Activated CD8-positive, alpha-beta T cell treated with anti-CD3 and anti-CD28 coated beads, Interleukin-2, amount 10 ng/mL, durations not matched to agents 7 days and 5 days (primary cell): ENCODE results near the gene TBX15. TPM values are rescaled to one million over a fixed set of nuclear protein-coding genes. Genes with fewer than 3 reads are reported as not detected.

Experiments
- ATAC-seq: fragments of 150-1000 bp; cut with Tn5 transposase; one replicate; pipeline ENCODE4 v1.10.0; 2021; ENCODE audit warnings: moderate library complexity
- CTCF ChIA-PET: fragments of 350-600 bp; sonication (Branson Sonifier 250); formaldehyde crosslinking; loops from one replicate; lab custom pipeline; 2021; ENCODE audit warnings: antibody characterized with exemption; lab: Charles Lee
- POLR2A ChIA-PET: fragments of 350-600 bp; sonication (Branson Sonifier 250); formaldehyde crosslinking; loops from one replicate; lab custom pipeline; 2021; ENCODE audit warnings: antibody characterized with exemption; lab: Charles Lee
- DNase-seq: peaks from one replicate; pipeline ENCODE4 v3.0.0-alpha.2; 2020
- H3K27ac Mint-ChIP-seq: one replicate; pipeline ENCODE4 v1.8.0; 2021; ENCODE audit warnings: mild to moderate bottlenecking, mixed read lengths
- H3K27me3 Mint-ChIP-seq: one replicate; pipeline ENCODE4 v1.8.0; 2021; ENCODE audit warnings: low read depth, mixed read lengths
- H3K36me3 Mint-ChIP-seq: one replicate; pipeline ENCODE4 v1.8.0; 2021; ENCODE audit warnings: low read depth, mixed read lengths
- H3K4me1 Mint-ChIP-seq: one replicate; pipeline ENCODE4 v1.8.0; 2021; ENCODE audit warnings: low read depth, mixed read lengths
- H3K4me3 Mint-ChIP-seq: one replicate; pipeline ENCODE4 v1.8.0; 2021; ENCODE audit warnings: mild to moderate bottlenecking, mixed read lengths
- H3K9me3 Mint-ChIP-seq: one replicate; pipeline ENCODE4 v1.8.0; 2022; ENCODE audit warnings: mixed read lengths; ENCODE audit not compliant: insufficient read depth
- total RNA-seq, 2 experiments: library from RNA; stranded (reverse); gene quantifications; one replicate each; pipeline ENCODE4 v1.2.3, GENCODE V29; 2021

Gene TBX15
- total RNA-seq, 2 experiments from 2014 or later: not detected

DNA sequence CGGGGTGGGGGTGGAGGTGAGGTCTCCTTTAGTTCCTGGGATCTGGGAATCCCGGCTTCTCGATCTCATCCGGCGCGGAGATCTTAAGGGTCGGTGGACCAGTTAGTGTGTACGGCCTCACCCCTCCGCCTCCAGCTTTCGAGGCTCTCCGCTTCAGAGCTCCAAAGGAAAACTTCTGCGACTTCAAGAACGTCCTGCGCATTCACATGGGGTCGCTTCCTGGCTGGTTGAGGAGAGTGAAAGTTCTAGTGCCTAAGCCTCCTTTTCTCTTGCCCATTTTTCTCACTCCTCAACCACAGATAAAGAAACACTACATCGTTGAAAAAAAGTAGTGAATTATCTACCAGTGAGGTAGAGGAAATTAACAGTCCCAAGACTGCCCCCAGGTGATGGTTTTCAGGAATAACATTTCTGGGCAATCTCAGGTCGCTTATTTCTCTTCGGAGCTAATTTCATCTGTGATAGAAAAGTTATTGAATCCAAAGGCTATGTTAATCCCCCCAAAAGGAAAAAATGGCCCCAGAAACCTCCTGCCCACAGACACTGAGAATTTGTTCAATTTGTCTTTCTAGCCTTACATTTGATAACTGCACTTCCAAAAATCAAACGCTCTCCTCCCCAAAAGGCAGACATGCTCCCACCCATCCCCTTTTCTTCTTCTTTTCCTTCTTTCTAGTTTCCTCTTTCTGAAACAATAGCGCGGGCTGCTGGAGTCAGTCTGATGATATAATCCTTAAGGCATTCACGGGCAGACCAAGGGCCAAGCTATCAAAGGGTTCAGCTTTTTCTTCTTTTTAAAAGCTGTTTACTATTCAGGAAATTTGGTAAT, 20.6 kb upstream of the TBX15 start:
- Mint-ChIP-seq H3K27ac (peak overlapping the region; percentile 47), H3K27me3 (peaks cover 61% of the 10 kb centered on the region), H3K9me3 (no peaks in the 10 kb centered on the region), H3K4me1 (peaks cover 6% of the 10 kb centered on the region), H3K4me3 (peak overlapping the region; percentile 38), H3K36me3 (peaks cover 10% of the 10 kb centered on the region)
- ChIA-PET CTCF (interaction anchor here (0.8 to 2.1 kb wide), 8 partner anchors 9 to 923 kb away, joined by 3 to 8 read pairs (median 4); partner anchors contain the start of gene WARS2), POLR2A (interaction anchor here (0.7 kb wide), 1 partner anchor 23 kb away, joined by 4 read pairs; no protein-coding TSS in a partner anchor)
- ATAC-seq (no peak), DNase-seq (peak; percentile 44)

DNA sequence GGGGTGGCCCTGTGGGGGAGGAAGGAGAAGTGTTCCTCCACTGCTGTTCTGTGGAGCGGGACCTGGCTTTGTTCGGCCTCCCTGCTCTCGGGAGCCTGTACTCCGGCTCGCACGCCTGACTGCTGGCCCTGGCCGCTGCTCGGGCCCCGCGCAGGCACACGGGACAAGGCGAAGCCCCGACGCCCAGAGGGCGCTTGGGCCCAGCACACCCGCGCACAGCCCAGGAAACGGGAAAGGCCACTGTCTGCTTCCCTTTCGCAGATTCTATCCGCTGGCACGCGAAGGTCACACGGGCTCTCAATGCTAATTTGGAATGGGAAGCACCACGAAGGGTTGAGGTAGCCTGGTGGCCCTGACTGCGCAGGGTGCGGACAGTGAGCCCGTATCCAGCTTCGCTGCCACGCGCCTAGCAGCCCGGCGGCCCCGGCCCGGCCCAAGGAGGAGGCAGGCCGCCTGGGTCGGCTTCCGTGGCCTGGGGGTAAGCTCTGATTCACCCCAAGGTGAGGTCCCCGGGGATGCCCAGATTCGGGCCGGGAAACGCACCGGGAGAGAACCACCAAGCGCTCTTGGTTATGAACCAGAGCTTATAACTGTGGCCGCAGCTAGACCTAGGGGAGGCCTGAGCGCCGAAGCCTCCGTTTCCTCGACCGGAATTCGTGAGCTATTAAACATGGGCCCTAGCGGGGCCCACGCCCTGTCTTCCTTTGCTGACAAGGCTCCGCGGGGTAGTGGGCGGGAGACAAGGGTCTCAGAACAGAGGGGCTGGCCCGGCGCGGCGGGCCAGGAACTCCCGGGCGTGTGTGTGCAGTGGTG, 19.7 kb upstream of the TBX15 start:
- no peaks in the 10 kb centered on the region for H3K9me3 Mint-ChIP-seq
- H3K4me1 Mint-ChIP-seq: peaks cover 6% of the 10 kb centered on the region
- no peak for DNase-seq
- POLR2A ChIA-PET: interaction anchor here (0.7 kb wide), 1 partner anchor 22 kb away, joined by 4 read pairs; no protein-coding TSS in a partner anchor
- H3K36me3 Mint-ChIP-seq: peaks cover 10% of the 10 kb centered on the region
- no peak overlapping the region for H3K27ac Mint-ChIP-seq
- CTCF ChIA-PET: interaction anchor here (0.9 to 2.1 kb wide), 4 partner anchors 12 to 133 kb away, joined by 4 to 8 read pairs (median 6); partner anchors contain the start of gene WARS2
- ATAC-seq: no peak
- H3K4me3 Mint-ChIP-seq: peak overlapping the region; percentile 38
- H3K27me3 Mint-ChIP-seq: peaks cover 69% of the 10 kb centered on the region

DNA sequence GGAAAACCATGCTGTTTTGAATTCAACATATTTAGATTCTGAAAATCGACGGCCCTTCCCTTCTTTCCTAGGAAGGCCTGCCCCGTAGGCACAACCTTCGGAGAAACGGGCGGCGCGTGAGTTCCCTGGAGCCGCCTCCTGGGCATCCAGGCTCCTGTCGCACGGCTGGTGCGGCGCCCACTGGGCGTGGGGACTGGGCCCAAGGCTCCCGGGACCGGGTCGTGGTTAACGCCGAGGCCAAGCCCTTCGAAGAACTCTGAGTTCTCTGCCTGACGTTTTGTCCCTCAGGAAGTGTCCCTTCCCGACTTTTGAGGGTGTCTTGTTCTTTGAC, 19.2 kb upstream of the TBX15 start:
- ATAC-seq (no peak), DNase-seq (no peak)
- no peaks in the 10 kb centered on the region for H3K9me3 Mint-ChIP-seq
- H3K36me3 Mint-ChIP-seq: peaks cover 10% of the 10 kb centered on the region
- H3K4me1 Mint-ChIP-seq: peaks cover 6% of the 10 kb centered on the region
- H3K27me3 Mint-ChIP-seq: peaks cover 72% of the 10 kb centered on the region
- POLR2A ChIA-PET: no interaction called here
- CTCF ChIA-PET: no interaction called here
- H3K4me3 Mint-ChIP-seq: no peak overlapping the region
- H3K27ac Mint-ChIP-seq: no peak overlapping the region

DNA sequence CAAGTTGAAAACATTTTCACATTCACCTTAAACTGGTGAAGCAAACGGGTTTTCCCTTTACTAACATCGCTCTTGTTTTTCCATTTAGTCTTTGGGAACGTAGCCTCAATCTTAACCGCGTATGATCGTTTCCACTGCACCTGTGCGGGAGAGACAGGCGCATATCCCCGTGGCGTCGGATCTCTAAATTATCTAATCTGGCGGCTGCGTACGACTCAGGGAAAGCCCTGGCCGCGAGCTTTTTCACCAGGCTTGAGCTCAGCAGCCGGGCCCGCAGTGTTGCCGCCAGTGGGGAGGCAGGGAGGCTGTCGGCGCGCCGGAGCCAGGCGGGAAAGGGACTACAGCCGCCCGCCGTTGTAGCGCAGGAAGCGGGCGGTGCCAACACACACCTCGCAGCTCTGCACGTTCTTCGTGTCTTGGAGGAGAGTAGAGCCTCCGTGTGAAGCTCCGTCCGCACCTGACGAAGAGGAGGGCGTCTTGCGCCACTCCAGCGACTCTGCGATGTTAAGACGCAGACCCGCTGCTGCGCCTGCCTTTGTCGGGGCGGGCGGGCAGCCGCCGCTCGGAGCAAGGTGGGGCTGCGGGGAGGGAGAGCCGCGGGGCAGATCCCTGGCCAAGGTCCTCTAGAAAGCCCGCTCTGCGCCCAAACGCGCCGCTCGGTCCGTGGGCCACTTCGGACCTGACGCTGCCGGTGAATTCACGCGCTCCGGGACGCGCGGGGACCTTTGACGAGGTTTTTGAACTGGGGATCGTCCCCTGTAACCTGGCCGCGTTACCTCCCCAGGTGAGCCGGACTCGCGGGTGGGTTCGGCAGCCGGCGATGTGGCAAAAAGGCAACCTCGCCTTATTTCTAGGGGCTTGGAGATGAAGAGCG, 18.5 kb upstream of the TBX15 start:
- ATAC-seq (no peak), DNase-seq (no peak)
- Mint-ChIP-seq H3K9me3 (no peaks in the 10 kb centered on the region), H3K4me1 (peaks cover 11% of the 10 kb centered on the region), H3K27me3 (peaks cover 78% of the 10 kb centered on the region), H3K4me3 (peak overlapping the region; percentile 24), H3K36me3 (peaks cover 10% of the 10 kb centered on the region), H3K27ac (peak overlapping the region; percentile 43)
- ChIA-PET POLR2A (no interaction called here), CTCF (no interaction called here)

DNA sequence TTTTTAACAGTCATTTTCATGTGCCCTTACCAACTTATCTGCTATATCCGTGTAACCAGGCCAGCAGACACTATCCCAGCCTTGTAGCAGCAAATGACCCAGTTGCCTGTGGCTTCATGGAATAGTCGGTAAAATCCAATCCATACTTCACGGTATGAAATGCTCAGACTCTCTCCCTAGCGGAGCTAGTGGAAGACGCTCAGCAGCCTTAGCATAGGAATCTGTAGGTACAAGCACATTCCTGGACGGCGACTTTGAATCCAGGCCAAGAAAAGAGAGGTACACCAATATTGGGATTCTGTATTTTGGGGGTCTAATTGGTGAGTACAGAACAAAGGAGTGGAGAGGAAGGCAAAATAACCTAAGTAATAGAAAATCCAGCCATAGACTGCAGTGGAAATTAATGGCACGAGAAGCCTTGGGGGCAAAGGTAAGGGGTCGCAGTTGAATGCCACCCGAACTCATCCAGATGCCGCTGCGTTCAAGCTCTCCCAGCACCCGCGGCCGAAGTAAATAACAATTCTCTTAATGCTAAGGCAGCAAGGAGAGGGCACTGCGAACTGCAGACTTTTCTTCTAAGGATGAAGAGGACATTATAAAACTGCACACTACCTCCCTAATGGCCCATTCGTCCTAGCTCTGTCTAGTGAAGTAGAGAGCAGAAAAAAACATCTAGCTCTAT, 17.7 kb upstream of the TBX15 start:
- POLR2A ChIA-PET: no interaction called here
- Mint-ChIP-seq H3K27ac (peak overlapping the region; percentile 44), H3K4me3 (peak overlapping the region; percentile 24), H3K27me3 (peaks cover 83% of the 10 kb centered on the region), H3K9me3 (no peaks in the 10 kb centered on the region), H3K36me3 (peaks cover 10% of the 10 kb centered on the region), H3K4me1 (peaks cover 11% of the 10 kb centered on the region)
- DNase-seq: no peak
- CTCF ChIA-PET: interaction anchor here (0.6 kb wide), 1 partner anchor 21 kb away, joined by 4 read pairs; no protein-coding TSS in a partner anchor
- no peak for ATAC-seq

DNA sequence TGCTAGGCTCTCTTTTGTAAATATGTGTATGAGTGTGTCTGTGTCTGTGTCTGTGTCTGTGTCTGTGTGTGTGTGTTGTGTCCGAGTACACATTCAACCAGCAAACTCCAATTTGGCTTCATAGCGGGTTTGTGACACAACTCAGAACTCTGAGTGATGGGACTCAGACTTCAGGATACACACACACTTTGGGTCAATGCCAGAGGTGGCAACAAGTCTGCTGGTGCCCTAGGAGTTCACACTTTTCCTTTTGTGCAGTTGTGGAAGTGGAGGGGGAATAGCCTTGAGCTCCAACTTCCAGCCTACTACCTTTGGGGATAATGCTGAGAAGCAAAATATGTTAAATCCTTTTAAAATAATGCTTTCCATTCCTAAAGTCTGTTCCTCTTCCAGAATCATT, 16.6 kb upstream of the TBX15 start:
- no peaks in the 10 kb centered on the region for H3K9me3 Mint-ChIP-seq
- CTCF ChIA-PET: no interaction called here
- POLR2A ChIA-PET: interaction anchor here (1.1 kb wide), 1 partner anchor 15 kb away, joined by 3 read pairs; no protein-coding TSS in a partner anchor
- peaks cover 85% of the 10 kb centered on the region for H3K27me3 Mint-ChIP-seq
- H3K36me3 Mint-ChIP-seq: peaks cover 10% of the 10 kb centered on the region
- H3K27ac Mint-ChIP-seq: no peak overlapping the region
- peaks cover 15% of the 10 kb centered on the region for H3K4me1 Mint-ChIP-seq
- no peak for ATAC-seq
- DNase-seq: no peak
- no peak overlapping the region for H3K4me3 Mint-ChIP-seq

DNA sequence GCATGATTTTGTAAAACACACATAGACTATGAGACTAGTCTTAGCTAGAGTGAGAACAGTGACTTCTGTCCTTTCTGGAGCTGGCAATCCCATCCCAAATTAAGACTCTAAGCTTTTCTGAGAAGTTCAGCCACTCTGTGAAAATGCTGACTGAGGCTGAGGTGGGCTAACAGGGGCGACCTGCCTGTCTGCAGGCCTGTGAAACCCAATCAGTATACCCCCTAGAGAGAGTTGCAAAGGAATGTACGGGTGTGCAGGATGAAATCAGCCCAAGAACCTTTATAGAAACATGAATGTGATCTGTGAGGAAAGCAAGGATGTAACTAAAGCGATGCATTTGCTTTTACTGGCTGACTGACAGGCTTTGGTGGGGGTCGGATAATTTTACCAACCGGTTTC, 16.0 kb upstream of the TBX15 start:
- ATAC-seq (no peak), DNase-seq (no peak)
- POLR2A ChIA-PET: no interaction called here
- no peak overlapping the region for H3K4me3 Mint-ChIP-seq
- H3K36me3 Mint-ChIP-seq: peaks cover 10% of the 10 kb centered on the region
- CTCF ChIA-PET: no interaction called here
- H3K9me3 Mint-ChIP-seq: no peaks in the 10 kb centered on the region
- H3K27ac Mint-ChIP-seq: no peak overlapping the region
- peaks cover 85% of the 10 kb centered on the region for H3K27me3 Mint-ChIP-seq
- peaks cover 15% of the 10 kb centered on the region for H3K4me1 Mint-ChIP-seq

DNA sequence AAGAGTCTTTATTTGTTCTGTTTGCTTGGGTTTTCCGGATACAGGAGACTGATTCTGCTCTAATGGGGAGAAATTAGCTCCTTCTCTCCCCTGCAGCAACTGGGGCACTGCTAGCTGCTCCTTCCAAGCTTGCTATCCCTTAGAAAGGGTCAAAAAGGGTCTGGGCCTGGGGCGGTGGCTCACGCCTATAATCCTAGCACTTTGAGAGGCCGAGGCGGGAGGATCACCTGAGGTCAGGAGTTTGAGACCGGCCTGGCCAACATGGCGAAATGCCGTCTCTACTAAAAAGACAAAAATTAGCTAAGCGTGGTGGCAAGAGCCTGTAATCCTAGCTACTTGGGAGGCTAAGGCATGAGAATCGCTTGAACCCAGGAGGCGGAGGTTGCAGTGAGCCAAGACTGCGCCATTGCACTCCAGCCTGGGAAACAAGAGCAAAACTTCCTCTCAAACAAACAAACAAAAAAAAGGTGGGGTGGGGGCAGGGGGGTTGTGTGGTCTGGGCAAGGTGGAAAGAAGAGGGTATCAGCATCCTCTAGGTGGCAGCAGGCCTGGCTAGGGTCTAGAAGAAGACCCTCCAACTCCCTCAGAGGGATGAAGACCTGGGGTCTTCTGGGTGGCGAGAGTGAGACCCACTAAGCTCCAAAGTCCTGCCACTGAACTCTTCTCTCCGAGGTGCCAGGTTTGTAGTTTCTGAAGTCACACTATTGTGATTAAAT, 15.4 kb upstream of the TBX15 start:
- no peaks in the 10 kb centered on the region for H3K9me3 Mint-ChIP-seq
- peaks cover 13% of the 10 kb centered on the region for H3K4me1 Mint-ChIP-seq

DNA sequence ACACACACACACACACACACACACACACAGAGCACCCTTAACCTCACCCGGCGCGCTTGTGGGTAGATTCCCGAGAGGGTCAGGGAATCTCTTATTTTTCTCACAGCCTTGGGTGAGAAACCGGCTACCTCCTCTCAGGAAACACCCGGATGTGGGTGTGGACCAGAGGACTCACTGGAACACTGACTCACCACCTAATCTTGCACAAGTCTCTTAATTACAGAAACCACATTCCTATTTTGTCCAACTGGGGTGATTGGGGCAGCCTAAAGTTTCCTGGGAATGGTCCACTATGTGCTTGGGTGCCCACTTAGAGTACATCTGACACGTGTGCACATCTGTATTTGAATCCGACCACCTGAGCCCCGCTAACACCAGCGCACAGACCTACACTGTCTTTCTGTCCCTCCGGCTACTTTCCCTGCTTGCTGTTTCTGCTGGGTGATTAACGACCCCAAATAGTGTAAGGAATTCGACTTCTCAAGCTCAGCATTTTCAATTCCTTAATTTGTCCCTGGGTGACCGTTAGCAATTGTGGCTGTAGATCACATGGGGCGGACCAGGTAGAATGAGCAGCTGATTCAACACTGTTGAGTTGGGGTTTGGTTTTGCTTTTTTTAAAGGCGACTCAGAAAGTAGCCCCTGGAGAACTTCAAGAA, 14.0 kb upstream of the TBX15 start:
- Mint-ChIP-seq H3K4me3 (no peak overlapping the region), H3K36me3 (peaks cover 6% of the 10 kb centered on the region), H3K4me1 (peaks cover 9% of the 10 kb centered on the region), H3K27me3 (peaks cover 83% of the 10 kb centered on the region), H3K9me3 (no peaks in the 10 kb centered on the region), H3K27ac (peak overlapping the region; percentile 25)
- ChIA-PET CTCF (no interaction called here), POLR2A (no interaction called here)
- ATAC-seq (no peak), DNase-seq (no peak)

More for the DNA sequence above, 15.4 kb upstream of the TBX15 start:
- peaks cover 8% of the 10 kb centered on the region for H3K36me3 Mint-ChIP-seq
- POLR2A ChIA-PET: no interaction called here
- CTCF ChIA-PET: no interaction called here
- no peak overlapping the region for H3K27ac Mint-ChIP-seq
- no peak overlapping the region for H3K4me3 Mint-ChIP-seq
- DNase-seq: no peak
- H3K27me3 Mint-ChIP-seq: peaks cover 85% of the 10 kb centered on the region
- no peak for ATAC-seq
